ENCODE measurements around the gene RANBP2. TPM values are rescaled to one million over a fixed set of nuclear protein-coding genes. Genes with fewer than 3 reads are reported as not detected.

Gene RANBP2
- total RNA-seq, 1 experiment from 2014 or later = 90.4 TPM

Other genes with a start within 250 kb of the RANBP2 start
- gene LIMS1, start 185.0 kb upstream of the RANBP2 start, total RNA-seq (2021) = 40.7 to 50.6 TPM (median 43.4 TPM) in 3 replicates
- gene CCDC138, start 67.3 kb downstream of the RANBP2 start, total RNA-seq (2021) = 22.8 to 23.7 TPM (median 23.5 TPM) in 3 replicates